ENCODE measurements around the gene E4F1. TPM values are rescaled to one million over a fixed set of nuclear protein-coding genes. Genes with fewer than 3 reads are reported as not detected.

The E4F1 gene
- total RNA-seq, 1 experiment from 2014 or later: 14.8 TPM

- no peak overlapping the region for H3K9ac ChIP-seq (ENCODE audit: low read length)
- H3K9me3 ChIP-seq (ENCODE audit: low read length): no peaks in the 10 kb centered on the region
- H3K27me3 ChIP-seq (ENCODE audit: low read length): no peaks in the 10 kb centered on the region
- no peak overlapping the region for H3K4me2 ChIP-seq (ENCODE audit: low read depth, low read length, poor library complexity, severe bottlenecking)
- H3K4me1 ChIP-seq (ENCODE audit: low read length): 0 out of 2 replicates have a peak, but pooled peaks cover 3% of the 10 kb centered on the region
- no peaks in the 10 kb centered on the region for H3K9me2 ChIP-seq (replicated peaks; ENCODE audit: insufficient read depth, low read length)
- no peak for DNase-seq
- no peaks in the 10 kb centered on the region for H4K20me1 ChIP-seq (ENCODE audit: insufficient read depth, low read depth, low read length)
- no peak overlapping the region for H3K4me3 ChIP-seq (ENCODE audit: low read length)
- H3K36me3 ChIP-seq (ENCODE audit: insufficient read depth, low read length): peaks cover 19% of the 10 kb centered on the region
- H3K79me2 ChIP-seq (ENCODE audit: low read length): no peaks in the 10 kb centered on the region
- no peak overlapping the region for H3K27ac ChIP-seq (ENCODE audit: low read length)
- no peak overlapping the region for H2AFZ ChIP-seq (ENCODE audit: low read length)
These were observed 44.9 kb upstream of the E4F1 start for GRCh38 chr16:2178321-2179106.

- Histone ChIP-seq H3K9ac (ENCODE audit: low read length) (no peak overlapping the region), H3K4me1 (ENCODE audit: low read length) (0 out of 2 replicates have a peak, but pooled peaks cover 3% of the 10 kb centered on the region), H3K36me3 (ENCODE audit: insufficient read depth, low read length) (peaks cover 16% of the 10 kb centered on the region), H3K9me3 (ENCODE audit: low read length) (no peaks in the 10 kb centered on the region), H3K9me2 (replicated peaks; ENCODE audit: insufficient read depth, low read length) (no peaks in the 10 kb centered on the region), H3K4me3 (ENCODE audit: low read length) (no peak overlapping the region), H3K79me2 (ENCODE audit: low read length) (no peaks in the 10 kb centered on the region), H2AFZ (ENCODE audit: low read length) (no peak overlapping the region), H3K27me3 (ENCODE audit: low read length) (no peaks in the 10 kb centered on the region), H3K27ac (ENCODE audit: low read length) (no peak overlapping the region), H4K20me1 (ENCODE audit: insufficient read depth, low read depth, low read length) (no peaks in the 10 kb centered on the region), H3K4me2 (ENCODE audit: low read depth, low read length, poor library complexity, severe bottlenecking) (no peak overlapping the region)
- no peak for DNase-seq
These were observed 44.3 kb upstream of the E4F1 start for GRCh38 chr16:2179107-2179501.

GRCh38 chr16:2179576-2179975 is 43.8 kb upstream of the E4F1 start:
- Histone ChIP-seq H2AFZ (ENCODE audit: low read length) (no peak overlapping the region), H3K27me3 (ENCODE audit: low read length) (no peaks in the 10 kb centered on the region), H4K20me1 (ENCODE audit: insufficient read depth, low read depth, low read length) (no peaks in the 10 kb centered on the region), H3K4me2 (ENCODE audit: low read depth, low read length, poor library complexity, severe bottlenecking) (no peak overlapping the region), H3K9me2 (replicated peaks; ENCODE audit: insufficient read depth, low read length) (no peaks in the 10 kb centered on the region), H3K27ac (ENCODE audit: low read length) (no peak overlapping the region), H3K9me3 (ENCODE audit: low read length) (no peaks in the 10 kb centered on the region), H3K36me3 (ENCODE audit: insufficient read depth, low read length) (peaks cover 16% of the 10 kb centered on the region), H3K4me3 (ENCODE audit: low read length) (no peak overlapping the region), H3K4me1 (ENCODE audit: low read length) (0 out of 2 replicates have a peak, but pooled peaks cover 3% of the 10 kb centered on the region), H3K9ac (ENCODE audit: low read length) (no peak overlapping the region), H3K79me2 (ENCODE audit: low read length) (no peaks in the 10 kb centered on the region)
- DNase-seq: no peak

- Histone ChIP-seq H3K9ac (ENCODE audit: low read length) (no peak overlapping the region), H3K4me1 (ENCODE audit: low read length) (0 out of 2 replicates have a peak, but pooled peaks cover 3% of the 10 kb centered on the region), H3K9me3 (ENCODE audit: low read length) (no peaks in the 10 kb centered on the region), H3K36me3 (ENCODE audit: insufficient read depth, low read length) (peaks cover 11% of the 10 kb centered on the region), H3K9me2 (replicated peaks; ENCODE audit: insufficient read depth, low read length) (no peaks in the 10 kb centered on the region), H2AFZ (ENCODE audit: low read length) (no peak overlapping the region), H3K27ac (ENCODE audit: low read length) (no peak overlapping the region), H3K4me2 (ENCODE audit: low read depth, low read length, poor library complexity, severe bottlenecking) (no peak overlapping the region), H3K4me3 (ENCODE audit: low read length) (no peak overlapping the region), H3K27me3 (ENCODE audit: low read length) (no peaks in the 10 kb centered on the region), H4K20me1 (ENCODE audit: insufficient read depth, low read depth, low read length) (no peaks in the 10 kb centered on the region), H3K79me2 (ENCODE audit: low read length) (no peaks in the 10 kb centered on the region)
- DNase-seq: no peak
These were observed 42.9 kb upstream of the E4F1 start for GRCh38 chr16:2180461-2180860.

- Histone ChIP-seq H3K9me3 (ENCODE audit: low read length) (no peaks in the 10 kb centered on the region), H2AFZ (ENCODE audit: low read length) (no peak overlapping the region), H3K4me3 (ENCODE audit: low read length) (no peak overlapping the region), H3K27ac (ENCODE audit: low read length) (no peak overlapping the region), H3K4me1 (ENCODE audit: low read length) (0 out of 2 replicates have a peak, but pooled peaks cover 3% of the 10 kb centered on the region), H3K79me2 (ENCODE audit: low read length) (no peaks in the 10 kb centered on the region), H3K9me2 (replicated peaks; ENCODE audit: insufficient read depth, low read length) (no peaks in the 10 kb centered on the region), H3K36me3 (ENCODE audit: insufficient read depth, low read length) (peaks cover 6% of the 10 kb centered on the region), H3K9ac (ENCODE audit: low read length) (no peak overlapping the region), H4K20me1 (ENCODE audit: insufficient read depth, low read depth, low read length) (no peaks in the 10 kb centered on the region), H3K4me2 (ENCODE audit: low read depth, low read length, poor library complexity, severe bottlenecking) (no peak overlapping the region), H3K27me3 (ENCODE audit: low read length) (no peaks in the 10 kb centered on the region)
- DNase-seq: peak; percentile 56
These were observed 42.1 kb upstream of the E4F1 start for GRCh38 chr16:2180962-2181923.

- Histone ChIP-seq H3K79me2 (ENCODE audit: low read length) (no peaks in the 10 kb centered on the region), H3K9me2 (replicated peaks; ENCODE audit: insufficient read depth, low read length) (no peaks in the 10 kb centered on the region), H3K4me2 (ENCODE audit: low read depth, low read length, poor library complexity, severe bottlenecking) (no peak overlapping the region), H3K4me1 (ENCODE audit: low read length) (0 out of 2 replicates have a peak, but pooled peaks cover 3% of the 10 kb centered on the region), H2AFZ (ENCODE audit: low read length) (no peak overlapping the region), H4K20me1 (ENCODE audit: insufficient read depth, low read depth, low read length) (no peaks in the 10 kb centered on the region), H3K9me3 (ENCODE audit: low read length) (no peaks in the 10 kb centered on the region), H3K9ac (ENCODE audit: low read length) (no peak overlapping the region), H3K27me3 (ENCODE audit: low read length) (no peaks in the 10 kb centered on the region), H3K27ac (ENCODE audit: low read length) (no peak overlapping the region), H3K36me3 (ENCODE audit: insufficient read depth, low read length) (peaks cover 4% of the 10 kb centered on the region; the same call in 1 of the 2 replicates), H3K4me3 (ENCODE audit: low read length) (no peak overlapping the region)
- no peak for DNase-seq
These were observed 41.4 kb upstream of the E4F1 start for GRCh38 chr16:2181952-2182351.

GRCh38 chr16:2183671-2184070 is 39.7 kb upstream of the E4F1 start:
- H3K4me3 ChIP-seq (ENCODE audit: low read length): no peak overlapping the region
- H3K4me1 ChIP-seq (ENCODE audit: low read length): 0 out of 2 replicates have a peak, but pooled peaks cover 3% of the 10 kb centered on the region
- H3K9me3 ChIP-seq (ENCODE audit: low read length): no peaks in the 10 kb centered on the region
- H3K9me2 ChIP-seq (replicated peaks; ENCODE audit: insufficient read depth, low read length): no peaks in the 10 kb centered on the region
- no peak overlapping the region for H3K9ac ChIP-seq (ENCODE audit: low read length)
- H3K36me3 ChIP-seq (ENCODE audit: insufficient read depth, low read length): no peaks in the 10 kb centered on the region
- H3K27me3 ChIP-seq (ENCODE audit: low read length): no peaks in the 10 kb centered on the region
- no peaks in the 10 kb centered on the region for H3K79me2 ChIP-seq (ENCODE audit: low read length)
- H3K4me2 ChIP-seq (ENCODE audit: low read depth, low read length, poor library complexity, severe bottlenecking): no peak overlapping the region
- H4K20me1 ChIP-seq (ENCODE audit: insufficient read depth, low read depth, low read length): no peaks in the 10 kb centered on the region
- DNase-seq: no peak
- no peak overlapping the region for H3K27ac ChIP-seq (ENCODE audit: low read length)
- no peak overlapping the region for H2AFZ ChIP-seq (ENCODE audit: low read length)

GRCh38 chr16:2184346-2184745 is 39.0 kb upstream of the E4F1 start:
- H2AFZ ChIP-seq (ENCODE audit: low read length): no peak overlapping the region
- H3K4me3 ChIP-seq (ENCODE audit: low read length): no peak overlapping the region
- H3K79me2 ChIP-seq (ENCODE audit: low read length): no peaks in the 10 kb centered on the region
- no peak overlapping the region for H3K9ac ChIP-seq (ENCODE audit: low read length)
- no peak overlapping the region for H3K4me2 ChIP-seq (ENCODE audit: low read depth, low read length, poor library complexity, severe bottlenecking)
- no peaks in the 10 kb centered on the region for H3K36me3 ChIP-seq (ENCODE audit: insufficient read depth, low read length)
- H4K20me1 ChIP-seq (ENCODE audit: insufficient read depth, low read depth, low read length): no peaks in the 10 kb centered on the region
- DNase-seq: no peak
- H3K27me3 ChIP-seq (ENCODE audit: low read length): no peaks in the 10 kb centered on the region
- H3K4me1 ChIP-seq (ENCODE audit: low read length): 0 out of 2 replicates have a peak, but pooled peaks cover 3% of the 10 kb centered on the region
- no peak overlapping the region for H3K27ac ChIP-seq (ENCODE audit: low read length)
- H3K9me2 ChIP-seq (replicated peaks; ENCODE audit: insufficient read depth, low read length): no peaks in the 10 kb centered on the region
- no peaks in the 10 kb centered on the region for H3K9me3 ChIP-seq (ENCODE audit: low read length)
